Smooth muscle cell (in vitro differentiated cells): ENCODE measurements around the gene SMIM13. TPM values are rescaled to one million over a fixed set of nuclear protein-coding genes. Genes with fewer than 3 reads are reported as not detected.
A peak's percentile ranks its signal among the peaks of the same experiment; 100 is the strongest.

ENCODE experiments used
- DNase-seq: peaks from one replicate; lab custom pipeline; 2025; ENCODE audit not compliant: unreplicated experiment; lab: John Stamatoyannopoulos, UW
- H2AFZ ChIP-seq: fragments of 200-600 bp; sonication (generic); 2 replicates; pipeline ENCODE4 v1.6.0; 2016; ENCODE audit warnings: antibody characterized with exemption, low read depth, mild to moderate bottlenecking
- H3F3A ChIP-seq: fragments of 200-600 bp; sonication (generic); 2 replicates; pipeline ENCODE4 v1.6.0; 2017; ENCODE audit warnings: antibody characterized with exemption, low read depth
- H3K27ac ChIP-seq: fragments of 200-600 bp; sonication (generic); 2 replicates; pipeline ENCODE4 v1.5.1; 2016; ENCODE audit warnings: low read depth, mild to moderate bottlenecking
- H3K27me3 ChIP-seq: fragments of 200-600 bp; sonication (generic); 2 replicates; pipeline ENCODE4 v1.6.1; 2016; ENCODE audit warnings: low read depth, mild to moderate bottlenecking
- H3K36me3 ChIP-seq: fragments of 200-600 bp; sonication (generic); 2 replicates; pipeline ENCODE4 v1.5.1; 2016; ENCODE audit warnings: low read depth
- H3K4me1 ChIP-seq: fragments of 200-600 bp; sonication (generic); 2 replicates; pipeline ENCODE4 v1.5.1; 2016; ENCODE audit warnings: low read depth
- H3K4me2 ChIP-seq: fragments of 200-600 bp; sonication (generic); 2 replicates; pipeline ENCODE4 v1.6.0; 2016; ENCODE audit warnings: mild to moderate bottlenecking
- H3K4me3 ChIP-seq: fragments of 200-600 bp; sonication (generic); 2 replicates; pipeline ENCODE4 v1.5.1; 2016; ENCODE audit warnings: mild to moderate bottlenecking
- H3K79me2 ChIP-seq: fragments of 200-600 bp; sonication (generic); 2 replicates; pipeline ENCODE4 v1.6.0; 2016; ENCODE audit warnings: low read depth, mild to moderate bottlenecking
- H3K9ac ChIP-seq: fragments of 200-600 bp; sonication (generic); 2 replicates; pipeline ENCODE4 v1.6.0; 2016; ENCODE audit warnings: low read depth
- H3K9me3 ChIP-seq: fragments of 200-600 bp; sonication (generic); replicated peaks from 2 replicates; pipeline ENCODE4 v1.5.1; 2016; ENCODE audit warnings: low read depth
- H4K20me1 ChIP-seq: fragments of 200-600 bp; sonication (generic); 2 replicates; pipeline ENCODE4 v1.6.0; 2016; ENCODE audit warnings: low read depth
- WGBS: methylation state at CpG from one replicate; pipeline ENCODE4 v1.1.7; 2016; ENCODE audit warnings: low lambda C conversion rate; 5-methylcytosine and 5-hydroxymethylcytosine counted together
- polyA plus RNA-seq: library from polyadenylated mRNA; unstranded; fragments of >200 nt; fragmentation: Nextera tagmentation; extraction: Ambion mirVana; gene quantifications from 2 replicates; pipeline ENCODE4 v1.2.1, GENCODE V29; 2016
- total RNA-seq: library from RNA; depleted of rRNA; stranded (reverse); fragments of >200 nt; gene quantifications from 2 replicates; pipeline ENCODE4 v1.2.3, GENCODE V29; 2014
- TF ChIP-seq, protein P1 (sequence below): fragments of 200-600 bp; sonication (generic); IDR thresholded peaks from 2 replicates; pipeline ENCODE4 v1.5.1; 2017; ENCODE audit warnings: borderline replicate concordance, mild to moderate bottlenecking, antibody characterized with exemption; ENCODE audit not compliant: insufficient read depth, poor library complexity, severe bottlenecking

SMIM13 gene
- total and polyA plus RNA-seq, 2 experiments from 2014 or later: 9.8 to 17.7 TPM

DNA sequence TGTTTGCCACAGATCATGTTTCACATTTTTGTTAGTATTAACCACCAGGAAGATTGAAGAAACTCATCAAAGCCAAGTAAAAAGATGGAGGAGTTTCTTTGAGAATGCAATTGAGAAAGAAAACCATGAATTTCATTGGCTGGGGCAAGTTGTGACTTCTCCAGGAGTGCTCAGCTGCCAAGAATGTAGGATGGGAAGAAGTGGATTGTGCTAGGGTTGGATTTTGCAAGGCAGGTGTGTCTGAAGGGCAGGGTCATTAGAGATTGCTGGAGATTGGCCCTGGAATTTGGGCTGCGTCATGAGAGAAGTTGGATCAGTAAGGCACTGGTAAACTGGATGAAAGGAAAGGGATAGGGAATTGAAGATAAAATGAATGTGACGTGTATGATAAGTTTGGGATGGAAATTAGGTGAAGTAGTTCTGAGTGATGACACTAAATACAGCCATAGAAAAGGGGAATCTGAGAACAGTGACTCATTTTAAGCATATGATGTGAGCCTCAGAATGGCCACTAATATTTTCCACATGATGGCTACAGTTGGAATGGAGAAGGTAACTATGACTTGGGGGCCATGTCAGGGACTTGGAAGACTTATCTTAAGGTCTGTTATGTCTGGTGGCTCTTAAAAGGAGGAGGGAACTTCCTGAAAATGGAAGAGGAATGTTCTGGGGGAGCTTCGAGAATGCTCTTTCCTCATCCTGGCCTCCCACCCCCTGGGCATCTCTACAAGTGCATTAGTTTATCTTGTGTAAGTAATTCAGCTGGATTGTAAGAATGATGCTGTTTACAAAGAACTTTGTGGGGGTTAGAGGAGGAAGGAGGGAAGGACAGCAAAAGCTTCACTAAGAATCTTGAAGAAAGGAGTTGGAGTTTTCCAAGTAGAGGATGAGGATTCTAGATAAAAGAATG lies 45.7 kb downstream of the SMIM13 start:
- peaks cover 12% of the 10 kb centered on the region for H3F3A ChIP-seq
- H3K9ac ChIP-seq: no peak overlapping the region
- TF ChIP-seq, protein P1, sequence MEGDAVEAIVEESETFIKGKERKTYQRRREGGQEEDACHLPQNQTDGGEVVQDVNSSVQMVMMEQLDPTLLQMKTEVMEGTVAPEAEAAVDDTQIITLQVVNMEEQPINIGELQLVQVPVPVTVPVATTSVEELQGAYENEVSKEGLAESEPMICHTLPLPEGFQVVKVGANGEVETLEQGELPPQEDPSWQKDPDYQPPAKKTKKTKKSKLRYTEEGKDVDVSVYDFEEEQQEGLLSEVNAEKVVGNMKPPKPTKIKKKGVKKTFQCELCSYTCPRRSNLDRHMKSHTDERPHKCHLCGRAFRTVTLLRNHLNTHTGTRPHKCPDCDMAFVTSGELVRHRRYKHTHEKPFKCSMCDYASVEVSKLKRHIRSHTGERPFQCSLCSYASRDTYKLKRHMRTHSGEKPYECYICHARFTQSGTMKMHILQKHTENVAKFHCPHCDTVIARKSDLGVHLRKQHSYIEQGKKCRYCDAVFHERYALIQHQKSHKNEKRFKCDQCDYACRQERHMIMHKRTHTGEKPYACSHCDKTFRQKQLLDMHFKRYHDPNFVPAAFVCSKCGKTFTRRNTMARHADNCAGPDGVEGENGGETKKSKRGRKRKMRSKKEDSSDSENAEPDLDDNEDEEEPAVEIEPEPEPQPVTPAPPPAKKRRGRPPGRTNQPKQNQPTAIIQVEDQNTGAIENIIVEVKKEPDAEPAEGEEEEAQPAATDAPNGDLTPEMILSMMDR: no peak
- no peaks in the 10 kb centered on the region for H4K20me1 ChIP-seq
- H3K36me3 ChIP-seq: no peaks in the 10 kb centered on the region
- peak overlapping the region; percentile 28 for H3K4me2 ChIP-seq
- H2AFZ ChIP-seq: no peak overlapping the region
- DNase-seq: no peak
- H3K4me3 ChIP-seq: no peak overlapping the region
- WGBS: 58% methylated on average over 3 of the region's 3 CpGs
- H3K9me3 ChIP-seq: no peaks in the 10 kb centered on the region
- no peaks in the 10 kb centered on the region for H3K79me2 ChIP-seq
- H3K27me3 ChIP-seq: no peaks in the 10 kb centered on the region
- H3K27ac ChIP-seq: peak overlapping the region; percentile 78
- peaks cover 4% of the 10 kb centered on the region for H3K4me1 ChIP-seq

DNA sequence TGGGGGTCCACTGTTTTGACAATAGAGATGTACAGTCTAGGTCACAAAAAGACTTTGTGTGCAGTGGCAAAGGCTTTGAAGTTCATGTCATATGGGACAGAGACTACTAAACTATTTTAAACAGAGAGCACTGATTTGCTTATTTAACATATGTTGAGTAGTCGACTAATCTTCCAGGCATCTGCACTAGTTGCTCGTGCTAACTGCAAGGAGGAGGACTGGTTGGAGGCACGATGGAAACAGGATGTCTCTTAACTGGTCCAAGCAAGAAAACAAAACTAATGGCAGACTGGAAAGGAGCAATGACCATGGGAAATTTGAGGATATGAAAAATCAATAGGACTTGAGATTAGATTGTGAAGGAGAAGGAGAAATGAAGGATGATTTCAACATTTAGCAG lies 46.4 kb downstream of the SMIM13 start:
- Histone ChIP-seq H3K27me3 (no peaks in the 10 kb centered on the region), H3K4me2 (peak overlapping the region; percentile 28), H3K9me3 (no peaks in the 10 kb centered on the region), H2AFZ (no peak overlapping the region), H4K20me1 (no peaks in the 10 kb centered on the region), H3K27ac (peak overlapping the region; percentile 78), H3K4me3 (no peak overlapping the region), H3K4me1 (peaks cover 4% of the 10 kb centered on the region), H3K9ac (no peak overlapping the region), H3F3A (peaks cover 12% of the 10 kb centered on the region), H3K79me2 (no peaks in the 10 kb centered on the region), H3K36me3 (no peaks in the 10 kb centered on the region)
- no peak for DNase-seq
- 24% methylated on average over 3 of the region's 3 CpGs for WGBS
- TF ChIP-seq, protein P1: no peak

DNA sequence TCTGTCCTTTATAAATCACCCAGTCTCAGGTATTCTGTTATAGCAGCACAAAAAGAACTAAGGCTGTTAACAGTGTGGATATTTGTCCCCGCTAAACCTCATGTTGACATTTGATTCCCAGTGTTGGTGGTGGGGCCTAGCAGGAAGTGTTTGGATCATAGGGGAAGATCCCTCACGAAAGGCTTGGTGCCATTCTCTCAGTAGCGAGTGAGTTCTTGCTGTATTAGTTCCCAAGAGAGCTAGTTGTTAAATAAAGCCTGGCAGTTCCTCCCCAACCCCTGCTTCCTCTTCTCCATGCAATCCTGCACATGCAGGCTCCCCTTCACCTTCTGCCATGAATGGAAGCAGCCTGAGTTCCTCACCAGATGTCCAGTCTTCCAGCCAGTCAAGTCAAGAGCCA lies 47.7 kb downstream of the SMIM13 start:
- no peaks in the 10 kb centered on the region for H4K20me1 ChIP-seq
- H3F3A ChIP-seq: peaks cover 12% of the 10 kb centered on the region
- H2AFZ ChIP-seq: no peak overlapping the region
- no peaks in the 10 kb centered on the region for H3K27me3 ChIP-seq
- no peak overlapping the region for H3K4me3 ChIP-seq
- H3K9me3 ChIP-seq: no peaks in the 10 kb centered on the region
- H3K9ac ChIP-seq: no peak overlapping the region
- TF ChIP-seq, protein P1: no peak
- no peak overlapping the region for H3K27ac ChIP-seq
- peaks cover 4% of the 10 kb centered on the region for H3K4me1 ChIP-seq
- DNase-seq: no peak
- H3K4me2 ChIP-seq: no peak overlapping the region
- 97% methylated on average over 3 of the region's 3 CpGs for WGBS
- H3K79me2 ChIP-seq: no peaks in the 10 kb centered on the region
- no peaks in the 10 kb centered on the region for H3K36me3 ChIP-seq
